Activated naive CD4-positive, alpha-beta T cell treated with anti-CD3 and anti-CD28 coated beads for 36 hours (primary cell): Measurements from ENCODE around the gene LOC128125822.

Experiments
- CTCF ChIA-PET: fragments of 350-600 bp; sonication (Branson Sonifier 250); formaldehyde crosslinking; loops from one replicate; lab custom pipeline; 2021; ENCODE audit warnings: antibody characterized with exemption; lab: Charles Lee
- DNase-seq: peaks from one replicate; pipeline ENCODE4 v3.0.0-alpha.2; 2020
- H3K27ac Mint-ChIP-seq: one replicate; pipeline ENCODE4 v1.8.0; 2021; ENCODE audit warnings: mild to moderate bottlenecking, mixed read lengths
- H3K27me3 Mint-ChIP-seq: one replicate; pipeline ENCODE4 v1.8.0; 2021; ENCODE audit warnings: low read depth, mixed read lengths
- H3K36me3 Mint-ChIP-seq: one replicate; pipeline ENCODE4 v1.8.0; 2021; ENCODE audit warnings: low read depth, mixed read lengths
- H3K4me1 Mint-ChIP-seq: one replicate; pipeline ENCODE4 v1.8.0; 2021; ENCODE audit warnings: low read depth, mixed read lengths
- H3K4me3 Mint-ChIP-seq: one replicate; pipeline ENCODE4 v1.8.0; 2021; ENCODE audit warnings: mild to moderate bottlenecking, moderate library complexity, mixed read lengths
- H3K9me3 Mint-ChIP-seq: one replicate; pipeline ENCODE4 v1.8.0; 2021; ENCODE audit warnings: mixed read lengths
- intact Hi-C: fragments of 100-400 bp; cut with micrococcal nuclease; formaldehyde crosslinking; loops from one replicate; pipeline ENCODE4 v1.15.1; 2023

LOC128125822 gene

DNA sequence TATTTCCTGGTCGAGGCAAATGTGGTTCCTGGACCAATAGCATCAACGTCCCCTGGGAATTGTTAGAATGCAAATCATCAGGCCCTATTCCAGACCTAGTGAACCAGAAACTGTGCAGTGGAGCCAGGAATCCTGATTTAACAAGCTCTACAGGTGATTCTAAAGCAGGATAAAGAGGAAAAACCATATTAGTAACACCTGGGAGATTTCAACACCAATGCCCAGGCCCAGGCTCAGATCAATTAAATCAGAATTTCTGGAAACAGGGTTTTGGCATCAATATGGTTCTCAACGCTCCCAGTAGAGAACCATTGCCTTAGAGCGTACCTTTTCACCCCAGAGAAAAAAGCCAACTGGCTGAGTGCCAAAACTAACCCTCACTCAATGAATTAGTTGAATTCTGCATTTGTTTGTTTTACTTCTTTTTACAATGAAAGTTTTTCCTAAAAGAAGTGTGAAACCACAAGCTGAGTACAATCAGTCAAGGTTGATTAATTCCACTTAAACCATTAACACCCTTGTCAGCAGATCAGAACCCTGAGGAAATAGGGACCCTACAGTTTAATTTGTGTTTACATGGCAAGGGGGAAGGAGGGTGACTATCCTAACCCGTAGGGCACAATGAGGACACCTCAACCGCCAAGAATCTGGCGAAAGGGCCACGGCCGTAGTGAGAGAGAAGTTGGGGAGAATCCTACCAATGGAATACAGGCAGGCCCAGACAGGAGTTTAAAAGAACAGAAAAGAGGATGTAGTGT is 34.9 kb upstream of the LOC128125822 start:
- Mint-ChIP-seq H3K4me1 (no peaks in the 10 kb centered on the region), H3K4me3 (no peak overlapping the region), H3K9me3 (no peaks in the 10 kb centered on the region), H3K36me3 (no peaks in the 10 kb centered on the region), H3K27ac (no peak overlapping the region), H3K27me3 (peaks cover 8% of the 10 kb centered on the region)
- DNase-seq, result no peak
- intact Hi-C loops, result no loop called here
- CTCF ChIA-PET, result no interaction called here

DNA sequence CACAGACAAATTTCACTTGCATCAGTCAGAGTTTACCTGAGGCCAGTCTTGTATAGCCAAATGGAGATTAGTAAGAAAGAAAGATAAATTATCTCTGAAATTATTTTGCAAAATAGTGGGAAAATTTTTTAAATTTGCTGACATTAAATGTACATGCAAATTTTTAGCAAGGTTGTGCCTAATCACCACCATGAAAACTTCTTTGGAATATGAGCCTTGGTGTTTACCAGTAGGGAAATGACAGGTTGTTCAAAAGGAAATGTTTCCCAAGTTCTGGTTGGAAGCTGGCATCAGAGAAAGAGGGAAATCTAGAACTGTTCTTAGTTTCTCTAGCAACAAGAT is 34.4 kb upstream of the LOC128125822 start:
- peaks cover 12% of the 10 kb centered on the region for H3K27me3 Mint-ChIP-seq
- intact Hi-C loops, result no loop called here
- DNase-seq, result no peak
- no peak overlapping the region for H3K27ac Mint-ChIP-seq
- H3K4me1 Mint-ChIP-seq, result no peaks in the 10 kb centered on the region
- CTCF ChIA-PET, result no interaction called here
- no peak overlapping the region for H3K4me3 Mint-ChIP-seq
- H3K36me3 Mint-ChIP-seq, result no peaks in the 10 kb centered on the region
- H3K9me3 Mint-ChIP-seq, result no peaks in the 10 kb centered on the region

DNA sequence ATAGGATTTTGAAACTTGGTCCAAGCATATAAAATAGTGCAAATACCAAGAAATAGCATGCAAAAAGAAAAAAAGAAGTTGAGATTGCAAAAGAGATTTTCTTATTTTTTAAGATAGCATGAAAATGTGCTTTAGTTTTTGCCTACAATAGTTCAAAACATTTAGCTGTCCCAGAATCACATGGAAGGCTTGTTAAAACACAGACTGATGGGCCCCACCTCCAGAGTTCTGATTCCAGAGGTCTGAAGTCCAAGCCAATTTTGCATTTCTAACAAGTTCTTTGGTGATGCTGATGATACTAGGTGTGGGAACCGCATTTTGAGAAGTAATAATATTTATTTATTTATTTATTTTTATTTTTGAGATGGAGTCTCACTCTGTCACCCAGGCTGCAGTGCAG is 33.7 kb upstream of the LOC128125822 start:
- Mint-ChIP-seq H3K4me1 (no peaks in the 10 kb centered on the region), H3K27me3 (peaks cover 12% of the 10 kb centered on the region), H3K27ac (no peak overlapping the region), H3K9me3 (no peaks in the 10 kb centered on the region), H3K36me3 (no peaks in the 10 kb centered on the region), H3K4me3 (no peak overlapping the region)
- CTCF ChIA-PET, result interaction anchor here (0.6 kb wide), 1 partner anchor 54 kb away, joined by 3 read pairs; no protein-coding TSS in a partner anchor
- intact Hi-C loops, result no loop called here
- no peak for DNase-seq

DNA sequence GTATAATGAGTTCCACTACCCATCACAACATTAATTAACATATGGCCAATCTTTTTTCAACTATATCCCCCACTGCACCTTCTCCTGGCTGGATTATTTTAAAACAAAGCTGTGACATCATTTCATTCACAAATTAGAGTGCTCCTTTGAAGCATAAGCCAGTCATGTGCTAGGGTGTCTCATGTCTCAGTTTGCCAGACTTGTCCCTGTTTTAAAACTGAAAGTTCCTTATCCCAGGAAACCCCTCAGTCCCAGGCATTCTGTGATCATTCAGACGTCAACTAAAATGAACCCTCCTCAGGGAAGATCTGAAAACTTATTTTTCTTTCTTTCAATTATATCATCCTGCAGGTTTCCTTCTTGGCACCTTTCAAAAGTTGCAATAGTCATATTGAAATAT is 29.3 kb upstream of the LOC128125822 start:
- Mint-ChIP-seq H3K27me3 (peaks cover 19% of the 10 kb centered on the region), H3K27ac (no peak overlapping the region), H3K4me3 (no peak overlapping the region), H3K36me3 (no peaks in the 10 kb centered on the region), H3K4me1 (peaks cover 2% of the 10 kb centered on the region), H3K9me3 (no peaks in the 10 kb centered on the region)
- DNase-seq, result no peak
- intact Hi-C loops, result no loop called here
- CTCF ChIA-PET, result no interaction called here

DNA sequence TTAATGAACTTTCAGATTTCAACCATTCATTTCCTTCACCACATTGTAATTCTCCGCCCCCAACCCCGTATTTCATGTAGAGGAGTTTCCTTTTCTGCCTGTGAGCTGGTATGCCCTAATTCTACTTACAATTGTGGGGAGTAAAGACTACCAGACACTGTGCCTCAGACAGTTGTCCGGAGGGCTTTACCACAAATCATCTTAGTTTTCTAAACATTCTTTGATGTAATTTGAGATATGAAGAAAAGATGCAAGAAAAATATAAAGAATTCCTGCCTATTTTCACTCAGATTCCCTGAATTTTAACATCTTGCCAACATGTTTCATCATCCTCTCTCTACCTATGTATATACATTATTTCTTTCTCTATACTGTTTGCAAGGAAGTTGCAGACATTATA is 28.3 kb upstream of the LOC128125822 start:
- intact Hi-C loops, result no loop called here
- H3K9me3 Mint-ChIP-seq, result no peaks in the 10 kb centered on the region
- H3K4me1 Mint-ChIP-seq, result peaks cover 2% of the 10 kb centered on the region
- no peaks in the 10 kb centered on the region for H3K36me3 Mint-ChIP-seq
- DNase-seq, result no peak
- no peak overlapping the region for H3K27ac Mint-ChIP-seq
- H3K27me3 Mint-ChIP-seq, result peaks cover 20% of the 10 kb centered on the region
- H3K4me3 Mint-ChIP-seq, result no peak overlapping the region
- CTCF ChIA-PET, result no interaction called here

DNA sequence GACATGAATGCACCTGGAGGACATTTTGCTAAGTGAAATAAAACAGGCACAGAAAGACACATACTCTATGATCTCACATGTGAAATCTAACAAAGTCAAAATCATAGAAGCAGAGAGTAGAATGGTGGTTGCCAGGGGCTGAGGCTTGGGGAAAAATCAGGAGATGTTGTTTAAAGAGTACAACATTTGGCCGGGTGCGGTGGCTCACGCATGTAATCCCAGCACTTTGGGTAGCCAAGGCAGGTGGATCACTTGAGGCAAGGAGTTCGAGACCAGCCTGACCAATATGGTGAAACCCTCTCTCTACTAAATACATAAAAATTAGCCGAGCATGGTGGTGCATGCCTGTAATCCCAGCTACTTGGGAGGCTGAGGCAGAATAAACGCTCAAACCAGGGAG is 26.0 kb upstream of the LOC128125822 start:
- CTCF ChIA-PET, result no interaction called here
- intact Hi-C loops, result no loop called here
- H3K27ac Mint-ChIP-seq, result no peak overlapping the region

DNA sequence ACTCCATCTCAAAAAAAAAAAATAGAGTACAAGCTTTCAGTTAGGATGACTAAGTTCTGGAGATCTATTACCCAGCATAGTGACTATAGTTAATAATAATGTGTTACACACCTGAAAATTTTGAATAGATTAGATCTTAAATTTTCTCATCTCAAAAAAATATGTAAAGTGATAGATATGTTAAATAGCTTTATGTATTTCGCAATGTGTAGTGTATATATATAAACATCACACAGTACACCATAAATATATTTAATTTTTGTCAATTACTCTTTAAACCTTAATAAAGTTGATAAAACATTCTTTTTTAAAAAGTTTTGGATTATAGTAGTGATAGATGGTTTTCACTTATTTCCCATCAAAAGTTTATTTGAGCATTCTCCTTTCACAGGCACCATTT is 25.6 kb upstream of the LOC128125822 start:
- H3K27ac Mint-ChIP-seq, result no peak overlapping the region
- no peak overlapping the region for H3K4me3 Mint-ChIP-seq
- H3K36me3 Mint-ChIP-seq, result no peaks in the 10 kb centered on the region
- intact Hi-C loops, result no loop called here
- CTCF ChIA-PET, result no interaction called here
- DNase-seq, result no peak
- no peaks in the 10 kb centered on the region for H3K9me3 Mint-ChIP-seq
- peaks cover 2% of the 10 kb centered on the region for H3K4me1 Mint-ChIP-seq
- H3K27me3 Mint-ChIP-seq, result peaks cover 13% of the 10 kb centered on the region

More for the DNA sequence above, 26.0 kb upstream of the LOC128125822 start:
- Mint-ChIP-seq H3K4me1 (peaks cover 2% of the 10 kb centered on the region), H3K36me3 (no peaks in the 10 kb centered on the region), H3K27me3 (peaks cover 16% of the 10 kb centered on the region), H3K9me3 (no peaks in the 10 kb centered on the region), H3K4me3 (no peak overlapping the region)
- DNase-seq, result no peak

DNA sequence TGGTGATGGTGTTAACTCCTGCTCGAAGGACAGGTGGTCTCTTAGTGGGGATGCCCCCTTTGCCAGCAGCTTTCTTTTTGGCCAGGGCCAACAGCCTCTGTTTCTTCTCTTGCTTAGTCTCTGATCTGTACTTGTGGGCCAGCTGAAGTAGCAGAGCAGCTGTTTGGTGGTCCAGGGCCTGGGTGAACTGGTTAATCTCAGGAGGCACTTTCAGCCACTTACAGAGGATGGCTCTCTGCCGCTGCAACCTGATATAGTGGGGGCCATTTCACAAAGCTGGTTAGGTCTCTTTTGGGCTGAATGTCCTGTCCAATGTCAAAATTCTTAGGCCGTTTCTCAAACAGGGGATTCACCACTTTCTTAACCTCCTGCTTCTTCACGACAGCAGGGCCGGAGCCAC is 23.2 kb upstream of the LOC128125822 start:
- no peaks in the 10 kb centered on the region for H3K4me1 Mint-ChIP-seq
- no peak overlapping the region for H3K27ac Mint-ChIP-seq
- no peak overlapping the region for H3K4me3 Mint-ChIP-seq
- H3K9me3 Mint-ChIP-seq, result no peaks in the 10 kb centered on the region
- CTCF ChIA-PET, result no interaction called here
- no peaks in the 10 kb centered on the region for H3K36me3 Mint-ChIP-seq
- DNase-seq, result no peak
- H3K27me3 Mint-ChIP-seq, result peaks cover 8% of the 10 kb centered on the region
- intact Hi-C loops, result no loop called here

DNA sequence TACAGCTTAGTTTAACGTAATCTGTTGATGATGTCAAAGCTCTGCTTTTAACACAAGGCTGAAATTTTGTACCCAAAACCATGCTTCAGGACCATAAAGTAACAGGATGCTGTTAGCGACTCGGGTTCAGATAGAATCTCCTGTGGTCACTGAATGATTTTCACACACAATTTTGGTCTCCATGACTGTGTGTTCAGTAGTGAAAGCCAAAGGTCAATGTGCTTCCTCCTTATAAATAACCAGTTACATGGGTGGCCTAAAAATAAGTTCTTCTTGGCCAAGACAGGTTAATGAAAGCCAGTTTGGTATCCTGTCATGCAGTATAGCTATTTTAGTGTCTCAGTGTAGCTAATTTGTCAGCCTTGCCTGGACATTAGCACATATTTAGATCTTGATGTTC is 19.1 kb upstream of the LOC128125822 start:
- Mint-ChIP-seq H3K36me3 (no peaks in the 10 kb centered on the region), H3K4me1 (no peaks in the 10 kb centered on the region), H3K27ac (no peak overlapping the region), H3K27me3 (peaks cover 9% of the 10 kb centered on the region), H3K9me3 (no peaks in the 10 kb centered on the region), H3K4me3 (no peak overlapping the region)
- no peak for DNase-seq
- CTCF ChIA-PET, result no interaction called here
- intact Hi-C loops, result no loop called here

DNA sequence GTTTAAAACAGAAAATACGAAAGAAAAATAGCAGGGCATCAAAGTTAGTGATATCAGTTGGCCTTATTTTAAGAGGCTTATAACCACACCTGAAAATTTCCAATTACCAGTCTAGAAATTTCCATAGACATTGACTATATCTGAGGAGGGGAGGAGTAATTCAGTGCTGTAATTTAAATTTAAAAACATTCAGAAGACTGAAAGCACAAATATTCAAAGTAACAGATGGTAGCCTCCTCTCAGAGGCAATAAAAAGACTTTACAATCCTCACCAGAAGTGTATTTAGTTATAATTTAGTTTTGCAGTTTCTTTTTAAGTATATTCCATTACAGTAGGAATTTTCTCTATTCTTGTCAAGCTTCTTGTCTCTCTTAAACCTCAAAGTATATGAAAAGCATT is 18.4 kb upstream of the LOC128125822 start:
- CTCF ChIA-PET, result no interaction called here
- Mint-ChIP-seq H3K4me3 (no peak overlapping the region), H3K27ac (no peak overlapping the region), H3K36me3 (no peaks in the 10 kb centered on the region), H3K27me3 (peaks cover 9% of the 10 kb centered on the region), H3K4me1 (no peaks in the 10 kb centered on the region), H3K9me3 (no peaks in the 10 kb centered on the region)
- intact Hi-C loops, result no loop called here
- DNase-seq, result no peak

DNA sequence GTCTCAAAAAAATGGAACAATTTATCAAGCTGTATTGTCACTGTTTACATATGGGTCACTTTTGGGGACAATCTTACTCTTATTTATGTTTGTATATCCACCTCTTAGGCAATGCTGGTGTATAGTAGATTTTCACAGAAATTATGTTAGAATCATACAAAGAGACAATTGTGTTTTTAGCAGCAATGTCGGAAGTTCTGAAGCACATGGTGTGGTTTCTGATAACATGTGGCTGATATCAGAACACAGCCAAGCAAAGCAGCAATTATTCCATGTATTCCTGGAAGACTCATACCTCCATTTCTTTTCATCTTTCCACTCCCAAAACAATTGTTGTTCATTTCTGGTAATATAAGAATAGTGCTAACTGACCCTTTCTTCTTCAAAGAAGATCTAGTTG is 17.5 kb upstream of the LOC128125822 start:
- Mint-ChIP-seq H3K4me3 (no peak overlapping the region), H3K9me3 (no peaks in the 10 kb centered on the region)
- CTCF ChIA-PET, result no interaction called here

DNA sequence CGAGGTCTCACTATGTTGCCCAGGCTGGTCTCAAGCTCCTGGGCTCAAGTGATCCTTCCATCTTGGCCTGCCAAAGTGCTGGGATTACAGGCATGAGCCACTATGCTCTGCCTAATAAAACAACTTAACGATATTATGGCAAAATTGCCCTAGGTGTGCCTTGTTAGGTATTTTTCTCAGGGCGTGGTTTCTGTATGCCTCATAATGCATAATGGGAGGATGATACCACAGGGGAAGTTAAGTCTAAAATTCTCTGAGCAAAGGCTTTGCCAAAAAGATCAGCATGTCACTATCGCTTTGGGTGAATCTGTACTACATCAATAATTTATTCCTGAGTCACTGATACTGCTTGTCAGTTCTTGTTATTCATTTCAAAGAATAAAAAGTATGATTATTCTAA is 15.9 kb upstream of the LOC128125822 start:
- intact Hi-C loops, result no loop called here
- H3K4me3 Mint-ChIP-seq, result no peak overlapping the region
- CTCF ChIA-PET, result interaction anchor here (0.7 kb wide), 1 partner anchor 122 kb away, joined by 3 read pairs; no protein-coding TSS in a partner anchor
- no peak for DNase-seq
- peaks cover 9% of the 10 kb centered on the region for H3K27me3 Mint-ChIP-seq
- H3K9me3 Mint-ChIP-seq, result no peaks in the 10 kb centered on the region
- no peak overlapping the region for H3K27ac Mint-ChIP-seq
- no peaks in the 10 kb centered on the region for H3K4me1 Mint-ChIP-seq
- no peaks in the 10 kb centered on the region for H3K36me3 Mint-ChIP-seq

More for the DNA sequence above, 17.5 kb upstream of the LOC128125822 start:
- no peak for DNase-seq
- intact Hi-C loops, result no loop called here
- Mint-ChIP-seq H3K27ac (no peak overlapping the region), H3K4me1 (no peaks in the 10 kb centered on the region), H3K27me3 (peaks cover 9% of the 10 kb centered on the region), H3K36me3 (no peaks in the 10 kb centered on the region)

DNA sequence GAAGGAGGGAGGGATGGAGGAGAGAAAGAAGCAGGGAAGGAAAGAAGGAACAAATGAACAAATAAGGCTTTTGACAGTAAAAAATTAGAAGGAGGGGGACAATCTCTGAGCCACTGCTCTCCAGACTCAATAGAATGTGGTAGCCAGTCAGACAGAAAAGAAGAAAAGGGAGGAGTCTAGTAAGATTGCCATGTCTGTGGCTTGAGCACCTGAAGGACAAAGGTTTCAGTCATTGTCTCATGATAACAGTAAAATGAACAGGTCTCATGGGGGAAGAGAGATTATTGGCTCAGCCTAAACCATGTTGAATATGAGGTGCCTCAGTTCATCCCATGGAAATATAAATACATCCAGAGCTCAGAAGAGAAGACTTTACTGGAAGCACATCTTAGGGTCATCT is 14.0 kb upstream of the LOC128125822 start:
- no peaks in the 10 kb centered on the region for H3K4me1 Mint-ChIP-seq
- intact Hi-C loops, result no loop called here
- CTCF ChIA-PET, result no interaction called here
- H3K36me3 Mint-ChIP-seq, result no peaks in the 10 kb centered on the region
- H3K4me3 Mint-ChIP-seq, result no peak overlapping the region
- H3K27me3 Mint-ChIP-seq, result peaks cover 9% of the 10 kb centered on the region
- H3K9me3 Mint-ChIP-seq, result no peaks in the 10 kb centered on the region
- no peak overlapping the region for H3K27ac Mint-ChIP-seq
- DNase-seq, result no peak
